ENCODE results near the gene TSPAN31. TPM values are rescaled to one million over a fixed set of nuclear protein-coding genes. Genes with fewer than 3 reads are reported as not detected.
A peak's percentile ranks its signal among the peaks of the same experiment; 100 is the strongest.

TSPAN31 gene
- total RNA-seq, 1 experiment from 2014 or later = 49.9 TPM

GRCh38 chr12:57781244-57781643 lies 36.4 kb downstream of the TSPAN31 start:
- DNase-seq (ENCODE audit: extremely low read depth, low read depth) = no peak

DNA sequence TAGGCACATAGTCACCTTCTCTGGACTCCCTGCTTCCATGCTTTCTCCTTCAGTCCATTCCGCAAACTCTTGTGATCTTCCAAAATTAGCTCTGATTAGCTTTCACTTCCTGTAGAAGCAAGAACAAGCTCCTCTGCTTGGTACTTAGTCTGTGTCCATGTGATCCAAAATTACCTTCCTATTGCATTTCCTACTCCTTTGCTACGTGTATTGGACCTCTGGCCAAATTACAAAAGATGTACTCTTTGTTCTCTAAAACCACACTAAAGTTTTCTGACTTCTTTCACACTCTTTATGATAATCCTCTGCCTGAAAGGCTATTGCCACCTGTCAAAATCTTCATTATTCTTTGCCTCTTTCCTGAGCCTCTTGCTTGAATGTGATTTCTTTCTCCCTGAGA lies 37.0 kb downstream of the TSPAN31 start:
- no peak for DNase-seq (ENCODE audit: extremely low read depth, low read depth)

- no peak for DNase-seq (ENCODE audit: extremely low read depth, low read depth)
These were observed 37.4 kb downstream of the TSPAN31 start for GRCh38 chr12:57782243-57782607.

DNA sequence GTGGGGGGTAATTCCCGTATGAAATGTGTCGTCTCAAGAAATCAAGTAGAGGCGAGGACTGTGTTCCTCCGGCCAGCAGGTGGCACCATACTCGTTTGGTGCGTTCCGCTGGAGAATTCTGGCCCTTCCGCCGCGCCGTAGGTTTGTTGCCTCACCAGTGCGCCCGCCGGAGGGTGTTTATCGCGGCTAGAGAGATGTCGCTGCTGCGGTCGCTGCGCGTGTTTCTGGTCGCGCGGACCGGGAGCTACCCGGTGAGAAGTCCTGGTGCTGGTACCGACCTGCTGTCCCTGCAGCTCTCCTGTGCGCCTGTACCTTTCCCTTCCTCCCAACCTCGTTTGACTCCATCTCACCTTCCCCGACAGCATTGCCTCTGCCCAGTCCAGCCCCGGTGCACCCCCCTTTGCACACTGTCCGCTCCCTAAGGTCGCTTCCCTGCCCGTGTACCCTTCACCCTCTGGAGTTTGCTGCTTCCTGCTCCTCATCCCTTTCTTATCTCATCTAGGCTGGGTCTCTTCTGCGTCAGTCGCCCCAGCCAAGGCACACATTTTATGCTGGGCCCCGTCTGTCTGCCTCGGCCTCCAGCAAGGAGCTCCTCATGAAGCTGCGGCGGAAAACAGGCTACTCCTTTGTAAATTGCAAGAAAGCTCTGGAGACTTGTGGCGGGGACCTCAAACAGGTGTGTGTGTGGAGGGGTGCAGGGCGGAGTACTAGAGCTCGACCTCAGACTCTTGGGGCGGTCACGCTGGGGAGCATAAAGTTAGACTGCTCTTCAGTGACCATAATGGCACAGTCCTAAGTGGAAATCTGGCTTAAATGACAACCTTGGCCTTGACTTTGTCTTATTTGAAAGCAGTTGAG lies 38.0 kb downstream of the TSPAN31 start, which contains the start of gene TSFM:
TSFM (plus strand) TSS at position 180 of the 858 bp plus-strand sequence; CDS start at position 195, 15 bp downstream.
- DNase-seq (ENCODE audit: extremely low read depth, low read depth) = peak; percentile 94

- no peak for DNase-seq (ENCODE audit: extremely low read depth, low read depth)
These were observed 38.6 kb downstream of the TSPAN31 start for GRCh38 chr12:57783466-57783801.

DNA sequence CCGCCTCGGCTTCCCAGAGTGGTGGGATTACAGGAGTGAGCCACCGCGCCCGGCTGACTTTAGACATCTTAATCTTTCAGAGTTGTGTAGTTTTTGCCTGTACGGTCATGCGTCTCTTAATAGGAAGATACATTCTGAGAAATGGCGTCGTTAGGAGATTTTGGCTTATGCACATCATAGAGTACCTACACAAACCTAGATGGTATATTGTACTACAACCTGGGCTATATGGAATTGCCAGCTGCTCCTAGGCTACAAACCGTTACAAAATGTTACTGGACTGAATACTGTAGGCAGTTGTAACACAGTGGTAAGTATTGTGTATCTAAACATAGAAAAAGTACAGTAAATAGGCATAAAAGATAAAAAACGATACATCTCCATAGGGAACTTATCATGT lies 39.0 kb downstream of the TSPAN31 start:
- DNase-seq (ENCODE audit: extremely low read depth, low read depth) = no peak

DNA sequence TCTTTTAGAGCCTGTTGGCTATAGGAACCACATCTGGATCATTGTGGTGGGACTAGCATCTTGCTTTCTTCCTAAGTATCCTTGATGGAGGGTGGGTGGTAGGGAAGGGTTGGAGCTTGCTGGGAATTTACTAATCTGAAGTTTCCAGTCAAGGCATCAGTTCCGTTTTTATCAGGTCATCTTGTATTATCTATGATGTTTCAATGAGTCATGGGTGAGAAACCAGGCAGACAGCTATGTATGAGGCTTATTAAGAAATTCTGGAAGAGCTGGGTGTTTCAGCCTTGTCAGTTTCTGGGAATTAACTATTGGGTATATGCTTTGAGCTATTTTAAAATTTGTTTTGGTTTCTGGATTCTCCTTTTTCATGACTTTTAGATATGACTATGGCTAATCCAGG lies 49.1 kb downstream of the TSPAN31 start:
- DNase-seq (ENCODE audit: extremely low read depth, low read depth) = no peak

GRCh38 chr12:57795354-57795753 lies 50.5 kb downstream of the TSPAN31 start:
- no peak for DNase-seq (ENCODE audit: extremely low read depth, low read depth)

DNA sequence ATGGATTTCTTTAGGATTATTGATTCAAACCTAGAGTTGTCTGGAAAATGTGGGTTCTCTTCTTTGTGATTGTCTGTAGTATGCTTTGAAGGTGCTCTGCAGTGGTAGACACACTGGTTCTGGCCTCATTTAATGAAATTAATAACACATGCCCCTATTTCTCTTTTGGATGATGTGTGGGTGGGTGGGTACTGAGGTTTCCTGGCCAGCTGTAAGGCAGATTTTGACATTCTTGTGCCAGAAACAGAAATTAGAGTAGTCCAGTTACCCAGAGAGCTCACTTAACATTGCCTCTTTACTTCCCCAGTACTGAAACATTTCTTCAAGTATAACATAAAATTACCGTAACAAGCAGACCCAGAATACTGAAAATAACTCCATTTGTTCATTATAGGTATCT lies 52.2 kb downstream of the TSPAN31 start:
- no peak for DNase-seq (ENCODE audit: extremely low read depth, low read depth)

- DNase-seq (ENCODE audit: extremely low read depth, low read depth) = no peak
These were observed 53.1 kb downstream of the TSPAN31 start for GRCh38 chr12:57797933-57798332.

Other genes starting within 250 kb of the TSPAN31 start
- gene DDIT3, start 224.5 kb upstream of the TSPAN31 start, total RNA-seq (2014; rRNA removed; shearing (Covaris generic)) = 194 and 202 TPM in 2 replicates
- 8.3 and 10.0 TPM in 2 replicates for gene MBD6, start 222.2 kb upstream of the TSPAN31 start, total RNA-seq (2014; rRNA removed; shearing (Covaris generic))
- gene DCTN2, start 197.8 kb upstream of the TSPAN31 start, total RNA-seq (2014; rRNA removed; shearing (Covaris generic)) = 72.8 and 76.1 TPM in 2 replicates
- gene KIF5A, start 195.0 kb upstream of the TSPAN31 start, total RNA-seq (2014; rRNA removed; shearing (Covaris generic)) = 0.07 and 0.09 TPM in 2 replicates
- gene PIP4K2C, start 153.8 kb upstream of the TSPAN31 start, total RNA-seq (2014; rRNA removed; shearing (Covaris generic)) = 34.6 and 39.8 TPM in 2 replicates
- 22.0 and 27.4 TPM in 2 replicates for gene DTX3, start 140.2 kb upstream of the TSPAN31 start, total RNA-seq (2014; rRNA removed; shearing (Covaris generic))
- gene ARHGEF25, start 133.6 kb upstream of the TSPAN31 start, total RNA-seq (2014; rRNA removed; shearing (Covaris generic)) = 9.2 and 13.1 TPM in 2 replicates
- gene B4GALNT1, start 111.8 kb upstream of the TSPAN31 start, total RNA-seq (2014; rRNA removed; shearing (Covaris generic)) = 43.1 and 46.4 TPM in 2 replicates
- 214 and 232 TPM in 2 replicates for gene OS9, start 50.9 kb upstream of the TSPAN31 start, total RNA-seq (2014; rRNA removed; shearing (Covaris generic))
- gene AGAP2, start 6.3 kb upstream of the TSPAN31 start, total RNA-seq (2014; rRNA removed; shearing (Covaris generic)) = 0.06 TPM in 1 of 2 replicates, not detected in the other
- gene CDK4, start 7.3 kb downstream of the TSPAN31 start, total RNA-seq (2014; rRNA removed; shearing (Covaris generic)) = 115 and 116 TPM in 2 replicates
- gene MARCHF9, start 10.1 kb downstream of the TSPAN31 start, total RNA-seq (2014; rRNA removed; shearing (Covaris generic)) = 3.6 and 3.8 TPM in 2 replicates
- gene CYP27B1, start 22.0 kb downstream of the TSPAN31 start, total RNA-seq (2014; rRNA removed; shearing (Covaris generic)) = 5.1 and 5.4 TPM in 2 replicates
- gene METTL1, start 27.1 kb downstream of the TSPAN31 start, total RNA-seq (2014; rRNA removed; shearing (Covaris generic)) = 14.2 and 23.3 TPM in 2 replicates
- gene EEF1AKMT3, start 27.6 kb downstream of the TSPAN31 start, total RNA-seq (2014; rRNA removed; shearing (Covaris generic)) = 5.9 and 6.8 TPM in 2 replicates
- gene TSFM, start 37.7 kb downstream of the TSPAN31 start, total RNA-seq (2014; rRNA removed; shearing (Covaris generic)) = 42.2 and 53.8 TPM in 2 replicates
- 0.67 and 0.72 TPM in 2 replicates for gene AVIL, start 73.7 kb downstream of the TSPAN31 start, total RNA-seq (2014; rRNA removed; shearing (Covaris generic))
- gene CTDSP2, start 101.7 kb downstream of the TSPAN31 start, total RNA-seq (2014; rRNA removed; shearing (Covaris generic)) = 38.2 and 43.6 TPM in 2 replicates
- gene ATP23, start 196.5 kb downstream of the TSPAN31 start, total RNA-seq (2014; rRNA removed; shearing (Covaris generic)) = 15.2 and 19.1 TPM in 2 replicates